ENCODE results near the gene NHERF1.

The NHERF1 gene

DNA sequence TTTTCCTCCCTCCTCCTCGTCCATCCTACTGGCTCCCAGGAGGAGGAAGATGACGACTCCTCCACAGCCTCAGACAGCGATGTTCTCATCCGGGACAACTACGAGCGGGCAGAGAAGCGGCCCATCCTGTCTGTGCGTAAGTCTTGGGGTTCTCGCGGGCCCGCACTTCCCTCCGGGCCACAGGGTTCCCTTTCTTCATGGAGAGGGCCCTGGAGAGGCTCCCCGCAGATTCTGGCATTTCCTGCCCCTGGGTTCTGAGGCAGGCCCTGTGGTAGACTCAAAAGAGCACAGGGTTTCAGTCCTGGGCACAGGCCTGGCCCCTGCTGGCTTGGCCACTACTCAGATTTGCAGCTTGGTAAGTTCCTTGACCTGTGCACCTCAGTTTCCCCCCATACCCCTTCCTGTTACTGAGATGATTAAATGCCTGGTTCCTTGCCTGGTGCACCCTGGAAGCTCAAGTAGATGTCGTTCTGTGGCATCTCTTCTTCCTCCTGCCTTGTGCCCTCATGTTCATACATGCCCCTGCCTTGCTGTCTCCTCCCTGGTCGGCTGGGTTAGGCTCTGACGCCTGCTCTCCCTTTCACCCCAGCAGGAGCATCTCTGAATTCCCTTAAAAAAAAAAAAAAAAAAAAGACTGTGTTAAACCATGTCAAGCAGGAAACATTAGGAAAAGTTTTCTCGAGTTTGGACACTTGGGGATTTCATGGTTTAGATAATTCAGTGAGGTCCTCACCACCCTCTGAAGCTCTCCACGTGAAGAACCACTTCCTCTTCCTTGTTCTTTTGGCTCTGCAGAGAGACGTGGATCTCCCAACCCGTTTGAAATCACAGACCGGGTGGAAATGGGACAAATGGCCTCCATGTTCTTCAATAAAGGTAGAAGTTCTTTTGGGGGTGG lies 42.0 kb downstream of the NHERF1 start:
- no peak for DNase-seq

DNA sequence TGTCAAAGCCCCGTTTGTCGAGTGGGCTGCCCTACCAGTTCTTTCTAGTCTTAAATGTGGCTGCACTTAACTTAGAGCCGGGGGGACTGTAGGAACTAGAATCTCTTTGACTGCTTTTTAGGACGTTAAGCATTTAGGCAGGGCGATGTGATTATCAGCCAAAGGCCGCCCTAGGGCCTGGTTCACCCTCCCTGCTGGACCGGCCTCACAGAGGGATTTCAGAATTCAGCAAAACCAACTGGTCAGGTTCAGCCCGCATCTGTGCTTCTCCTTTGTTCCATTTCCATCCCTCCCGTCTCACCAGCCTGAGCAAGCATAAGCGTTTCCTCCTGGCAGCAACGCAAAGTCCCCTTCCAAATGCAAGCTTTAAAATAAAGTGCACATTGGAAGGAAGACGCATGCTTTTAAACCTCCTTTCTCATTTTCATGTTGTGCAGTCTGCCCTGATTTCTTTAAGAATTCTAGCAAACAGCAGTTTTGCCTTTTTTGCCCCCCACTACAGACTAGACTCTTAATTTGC lies 44.2 kb downstream of the NHERF1 start:
- no peak for DNase-seq

DNA sequence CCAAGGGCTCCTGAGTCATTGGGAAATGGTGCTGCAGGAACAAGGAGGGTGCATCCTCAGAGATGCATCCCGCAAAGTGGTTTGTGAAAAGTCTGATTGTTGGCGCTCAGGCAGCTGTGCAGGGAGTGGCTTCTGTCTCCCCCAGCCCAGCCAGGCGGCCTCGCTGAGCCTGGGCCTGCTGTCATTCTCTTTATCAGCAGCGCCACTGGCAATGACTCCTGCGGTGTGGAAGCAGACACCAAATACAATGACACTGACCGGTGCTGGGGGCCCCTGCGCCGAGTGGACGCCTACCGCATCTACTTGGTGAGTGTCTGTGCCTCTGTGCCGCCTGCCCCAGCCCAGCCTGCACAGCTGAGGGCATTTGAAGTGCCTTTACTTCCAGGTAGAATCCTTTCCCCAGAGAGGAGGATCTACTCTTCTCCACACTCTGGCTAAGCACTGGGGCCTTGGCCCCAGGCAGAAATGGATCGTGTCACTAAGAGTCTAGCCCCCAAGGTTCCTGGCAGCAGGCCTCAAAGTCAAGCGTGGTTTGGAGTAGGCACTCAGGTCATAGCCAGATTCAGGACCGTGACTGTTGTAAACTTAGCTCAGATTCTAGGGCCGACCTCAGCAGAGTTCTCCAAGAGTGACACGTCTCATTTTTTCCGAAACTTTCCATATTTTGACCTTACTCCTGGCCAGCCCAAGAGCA lies 47.0 kb downstream of the NHERF1 start:
- no peak for DNase-seq

GRCh38 chr17:74796211-74796610 lies 47.8 kb downstream of the NHERF1 start:
- DNase-seq, result no peak

DNA sequence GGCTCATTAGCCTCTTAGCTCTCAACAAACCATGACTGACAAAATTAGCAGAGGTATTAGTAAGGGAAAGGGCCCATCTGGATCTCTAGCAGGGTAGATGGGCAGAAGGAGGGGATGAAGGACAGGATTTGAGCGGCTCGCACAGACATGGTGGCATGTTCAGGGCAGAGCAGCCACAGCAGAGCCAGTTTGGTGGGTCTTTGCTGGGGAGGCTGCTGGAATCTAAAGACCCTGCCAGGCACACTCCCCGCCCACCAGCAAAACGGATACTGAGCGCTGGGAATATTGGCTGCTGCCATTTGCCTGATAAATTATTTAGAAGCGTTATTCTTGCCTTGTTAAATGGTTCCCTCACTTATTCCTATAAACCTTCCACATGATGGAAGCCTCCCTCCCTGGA lies 48.4 kb downstream of the NHERF1 start:
- no peak for DNase-seq

DNA sequence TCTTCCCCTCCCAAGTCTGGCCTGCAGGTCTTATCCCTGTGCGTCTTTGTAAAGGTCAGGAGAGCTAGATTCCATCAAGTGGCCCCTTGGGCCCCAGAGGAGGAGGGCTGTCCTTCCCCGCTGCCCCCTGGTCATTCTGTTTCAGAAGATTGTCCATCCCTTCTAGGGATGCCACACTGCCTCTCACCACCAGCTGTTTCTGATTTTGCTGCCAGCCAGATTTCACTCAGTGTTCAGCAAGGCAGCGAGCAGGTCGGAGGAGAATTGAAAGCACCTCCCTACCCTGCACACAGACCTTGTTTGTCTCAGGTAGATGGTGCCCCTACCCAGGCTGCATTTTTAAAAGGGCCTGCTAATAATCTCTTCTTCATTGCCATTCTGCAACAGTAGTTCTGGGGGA lies 49.4 kb downstream of the NHERF1 start:
- no peak for DNase-seq

DNA sequence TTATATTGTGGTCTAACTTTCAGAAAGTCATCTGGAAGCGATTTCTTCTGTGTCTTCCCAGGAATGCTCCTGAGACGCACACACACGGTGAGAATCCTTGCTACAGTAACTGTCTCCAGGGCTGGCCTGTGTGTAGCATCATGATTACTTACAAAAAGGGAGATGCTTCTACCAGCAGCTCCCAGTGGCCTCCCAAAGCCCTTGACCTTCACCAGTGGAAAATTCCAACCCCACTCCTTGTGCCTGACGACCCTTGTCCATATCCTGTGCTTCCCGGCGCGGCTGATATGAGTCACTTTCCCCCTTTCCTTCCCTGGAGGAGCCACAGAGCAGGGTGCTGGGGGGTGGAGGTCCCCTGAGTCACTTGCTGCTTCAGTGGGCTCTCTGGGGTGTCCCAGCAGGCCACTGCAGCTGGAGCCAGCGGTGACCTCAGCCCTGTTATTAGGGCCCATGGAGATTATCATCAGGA lies 49.8 kb downstream of the NHERF1 start:
- DNase-seq, result no peak

DNA sequence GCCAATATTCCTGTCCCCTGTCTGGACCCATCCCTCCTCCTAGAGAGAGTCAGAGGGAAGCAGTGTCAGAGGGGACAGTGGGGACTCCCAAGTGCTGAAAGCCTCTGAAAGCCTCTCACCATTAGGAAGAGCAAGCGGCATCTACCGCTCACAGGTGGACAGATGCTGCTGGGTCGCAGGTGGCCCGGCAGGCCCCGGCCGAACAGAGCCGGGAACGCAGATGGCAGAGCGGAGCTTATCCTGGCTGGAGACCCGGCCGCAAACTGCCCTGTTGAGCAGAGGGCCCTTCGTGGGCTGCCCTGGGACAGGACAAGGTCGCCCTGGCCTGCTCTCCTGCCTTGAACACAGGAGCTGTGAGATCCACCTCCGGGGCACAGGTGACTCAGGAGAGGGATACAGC lies 50.7 kb downstream of the NHERF1 start:
- no peak for DNase-seq

DNA sequence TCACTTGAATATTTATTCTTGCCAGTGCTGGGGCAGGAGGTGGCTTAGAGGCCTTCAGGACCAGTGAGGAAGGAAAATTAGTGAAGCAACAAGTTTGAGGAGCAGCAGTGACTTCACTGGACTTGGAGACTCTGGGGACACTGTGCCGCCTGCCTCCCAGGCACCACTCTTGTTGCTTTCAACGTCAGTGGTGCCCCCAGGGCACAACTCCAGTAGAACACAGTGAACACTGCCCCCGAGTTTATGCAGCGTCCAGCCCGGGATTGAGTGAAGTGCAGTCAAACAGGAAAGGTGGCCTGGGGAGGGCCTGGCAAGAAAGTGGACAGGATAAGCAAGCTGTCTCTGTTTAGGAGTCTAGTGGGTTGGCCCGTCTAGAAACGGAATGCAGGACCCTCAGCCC lies 52.1 kb downstream of the NHERF1 start:
- no peak for DNase-seq

DNA sequence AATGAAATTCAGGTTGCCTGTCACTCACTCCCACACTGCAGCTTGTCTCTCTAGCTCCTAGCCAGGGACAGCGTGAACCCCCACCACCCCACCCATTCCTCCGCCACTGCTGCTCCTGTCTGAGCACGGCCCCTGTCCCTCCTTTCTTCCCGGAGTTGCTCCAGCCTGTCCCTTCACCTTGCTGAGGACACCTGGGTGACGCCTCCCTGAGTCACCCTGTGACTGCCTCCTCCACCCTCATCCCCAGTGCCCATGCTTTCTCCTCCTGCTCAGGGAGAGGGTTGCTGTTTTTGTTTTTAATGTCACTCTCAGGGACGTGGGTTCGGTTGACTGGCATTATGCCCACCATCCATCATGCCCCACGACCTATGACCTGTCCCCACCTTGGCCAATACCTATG lies 53.5 kb downstream of the NHERF1 start:
- DNase-seq, result no peak

GRCh38 chr17:74803388-74803930 lies 55.0 kb downstream of the NHERF1 start:
- DNase-seq, result no peak

DNA sequence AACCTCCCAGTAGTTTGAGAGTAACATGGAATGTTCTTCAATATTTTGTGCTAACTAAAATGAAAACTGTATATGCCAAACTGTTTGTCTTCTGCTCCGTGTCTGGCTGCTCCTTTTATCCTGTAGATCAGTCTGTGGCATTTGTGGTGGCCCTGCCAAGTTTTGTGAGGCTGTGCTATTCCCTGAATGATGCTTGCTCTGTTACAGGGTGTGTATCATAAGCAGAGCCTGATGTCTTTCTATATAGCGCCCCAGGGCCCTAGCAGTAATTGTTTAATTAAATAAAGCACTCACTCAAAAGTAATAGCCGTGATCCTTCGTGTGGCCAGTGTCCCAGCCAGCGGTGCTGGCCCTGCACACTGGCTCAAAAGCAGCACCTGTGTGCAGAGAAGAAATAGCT lies 55.5 kb downstream of the NHERF1 start:
- DNase-seq, result no peak

- no peak for DNase-seq
Observed at GRCh38 chr17:74804683-74805082, 56.3 kb downstream of the NHERF1 start.

DNA sequence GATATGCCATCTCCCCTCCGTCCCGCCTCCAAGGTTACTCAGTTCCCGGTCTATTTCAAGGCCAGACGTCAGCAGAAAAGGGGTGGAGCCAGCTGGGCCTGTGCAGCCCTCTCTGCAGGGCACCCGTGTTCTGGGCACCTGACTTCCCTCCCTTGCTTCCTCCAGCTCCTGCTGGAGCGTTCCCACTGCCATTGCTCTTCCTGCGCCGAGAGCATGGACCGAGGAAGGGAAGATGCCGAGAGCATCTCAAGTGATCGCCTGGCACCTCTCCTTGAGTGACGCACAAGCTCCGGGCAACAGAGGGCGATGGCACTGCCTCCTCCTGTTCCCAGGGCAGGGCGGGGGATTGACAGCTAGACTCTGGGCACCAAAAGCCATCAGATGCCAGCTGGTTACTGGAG lies 57.2 kb downstream of the NHERF1 start:
- DNase-seq, result no peak

DNA sequence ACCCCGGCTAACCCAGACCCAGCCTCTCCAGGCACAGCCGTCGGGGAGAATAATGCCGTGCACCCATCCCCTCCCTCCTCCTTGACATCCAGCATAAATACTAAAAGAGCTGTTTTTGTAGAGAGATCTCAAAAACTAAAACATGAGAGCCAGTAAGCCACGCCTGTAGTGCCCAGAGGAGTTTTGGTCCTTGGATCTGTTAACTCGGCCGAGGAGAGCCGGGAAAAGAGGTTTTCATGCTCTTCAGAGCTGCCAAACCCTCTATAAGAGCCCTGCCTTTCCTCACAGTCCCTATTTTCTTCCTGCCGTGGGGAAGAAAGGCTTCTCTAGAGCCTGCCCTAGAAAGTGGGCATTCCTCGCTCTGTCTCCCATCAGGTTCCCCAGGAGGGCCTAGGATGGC lies 57.9 kb downstream of the NHERF1 start:
- DNase-seq, result no peak

- DNase-seq, result no peak
Observed at GRCh38 chr17:74807441-74807840, 59.0 kb downstream of the NHERF1 start.

DNA sequence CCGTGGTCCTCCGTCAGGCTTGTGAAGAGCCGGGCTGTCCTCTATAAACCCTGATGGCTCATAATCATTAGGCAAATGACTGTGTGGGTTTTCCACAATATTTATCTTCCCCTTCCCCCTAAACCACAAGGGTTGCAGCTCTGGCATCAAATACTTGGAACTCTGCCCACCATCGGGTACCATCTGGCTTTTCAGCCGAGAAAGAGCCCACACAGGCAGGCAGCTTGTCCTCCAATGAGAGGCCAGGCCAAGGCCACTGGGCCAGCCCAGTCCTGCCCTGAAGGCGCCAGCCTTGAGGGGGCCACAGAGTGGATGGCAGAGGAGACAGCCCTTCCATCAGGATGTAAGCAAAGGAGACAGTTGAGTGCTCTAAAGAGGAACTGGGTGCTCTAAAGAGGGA lies 59.5 kb downstream of the NHERF1 start:
- DNase-seq, result no peak

GRCh38 chr17:74808714-74809430 lies 60.4 kb downstream of the NHERF1 start:
- DNase-seq, result no peak

DNA sequence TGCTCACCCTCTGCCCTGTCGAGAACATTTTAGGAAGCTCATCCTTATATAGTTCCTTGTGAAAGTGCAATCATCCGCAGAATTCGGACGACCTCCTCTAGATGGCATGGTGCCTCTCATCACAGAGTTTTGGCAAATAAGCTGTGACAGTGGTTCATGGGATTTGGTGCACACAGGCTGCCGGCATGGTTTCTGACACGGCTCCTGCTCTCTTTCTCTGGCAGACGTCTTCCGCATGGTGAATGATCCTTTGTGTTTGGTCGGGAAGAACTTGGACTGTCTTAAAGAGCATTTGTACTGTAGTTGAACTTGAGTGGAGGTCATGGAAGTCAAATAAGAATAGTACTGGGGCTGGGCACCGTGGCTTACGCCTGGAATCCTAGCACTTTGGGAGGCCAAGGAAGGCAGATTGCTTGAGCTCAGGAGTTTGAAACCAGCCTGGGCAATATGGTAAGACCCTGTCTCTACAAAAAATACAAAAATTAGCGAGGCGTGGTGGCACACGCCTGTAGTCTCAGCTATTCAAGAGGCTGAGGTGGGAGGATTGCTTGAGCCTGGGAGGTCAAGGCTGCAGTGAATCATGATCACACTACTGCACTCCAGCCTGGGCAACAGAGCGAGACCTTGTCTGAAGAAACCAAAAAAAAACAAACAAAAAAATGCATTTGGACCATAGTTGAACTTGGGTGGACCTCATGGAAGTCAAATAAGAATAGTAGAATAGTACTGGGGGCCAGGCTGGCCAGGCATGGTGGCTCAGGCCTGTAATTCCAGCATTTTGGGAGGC lies 62.5 kb downstream of the NHERF1 start:
- peak in 1 of 2 donors; percentile 20 for DNase-seq

DNA sequence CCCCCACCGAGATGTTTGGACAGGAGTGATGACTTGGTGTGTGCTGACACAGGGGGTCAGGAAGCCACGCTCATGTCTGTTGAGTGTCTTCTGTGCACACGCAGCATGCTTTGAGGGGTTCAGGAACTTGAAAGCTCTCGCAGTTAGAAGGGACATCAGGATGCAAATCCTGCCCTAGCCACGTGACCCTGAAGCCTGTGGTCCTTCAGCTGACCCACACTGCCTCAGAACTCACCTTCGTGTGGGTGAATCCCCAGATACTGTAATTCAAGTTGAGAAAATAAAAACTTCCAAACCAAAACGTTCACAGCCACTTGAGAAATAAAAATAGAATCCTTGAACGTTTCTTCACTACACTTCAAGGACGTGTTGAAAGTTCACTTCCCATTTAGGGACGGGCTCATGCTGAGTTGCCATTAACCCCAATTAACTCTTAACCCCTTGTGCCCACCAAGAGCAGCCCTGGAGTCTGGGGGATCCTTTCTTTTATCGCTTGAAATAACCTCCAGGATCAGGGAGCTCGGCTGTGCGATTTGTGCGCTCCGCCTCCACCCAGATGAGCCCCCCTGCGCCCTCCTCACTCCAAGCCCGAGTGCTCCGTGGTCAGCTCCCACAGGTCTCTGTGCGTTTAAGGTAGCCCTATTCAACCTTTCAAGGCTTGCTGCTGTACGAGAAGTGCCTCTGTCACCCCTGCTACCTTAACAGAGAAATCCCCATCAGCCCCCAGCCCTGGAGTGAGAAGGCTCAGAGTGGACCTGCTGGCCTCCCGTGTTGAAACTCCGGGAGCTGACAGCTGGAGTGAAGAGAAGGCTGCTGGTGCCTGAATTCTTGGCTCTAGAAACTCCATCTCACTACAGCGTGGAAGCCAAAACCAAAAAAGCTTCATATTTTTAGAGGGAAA lies 63.9 kb downstream of the NHERF1 start:
- no peak for DNase-seq

GRCh38 chr17:74814453-74814852 lies 66.0 kb downstream of the NHERF1 start:
- no peak for DNase-seq
